NCI-H526 (cell line): ENCODE data around the gene LAMP5.

Source experiments
- DNase-seq, 2 experiments: peaks; one replicate each; lab custom pipeline; 2025; lab: John Stamatoyannopoulos, UW

LAMP5 gene

GRCh38 chr20:9500121-9500520 is 14.3 kb upstream of the LAMP5 start:
- no peak for DNase-seq

GRCh38 chr20:9501473-9501872 is 12.9 kb upstream of the LAMP5 start:
- DNase-seq = no peak

GRCh38 chr20:9503526-9504245 is 10.7 kb upstream of the LAMP5 start:
- DNase-seq = peak in 1 of 2 experiments; percentile 45

GRCh38 chr20:9506280-9506821 is 8.0 kb upstream of the LAMP5 start:
- DNase-seq = peak in 1 of 2 experiments; percentile 53

- peak in 1 of 2 experiments; percentile 73 for DNase-seq
Measured at GRCh38 chr20:9506964-9507369, 7.4 kb upstream of the LAMP5 start.

- DNase-seq = peak in 1 of 2 experiments; percentile 27
Measured at GRCh38 chr20:9507544-9508239, 6.7 kb upstream of the LAMP5 start.

GRCh38 chr20:9508240-9508661 is 6.1 kb upstream of the LAMP5 start:
- peak in 1 of 2 experiments; percentile 16 for DNase-seq

- no peak for DNase-seq
Measured at GRCh38 chr20:9508696-9509178, 5.7 kb upstream of the LAMP5 start.

GRCh38 chr20:9509246-9509645 is 5.1 kb upstream of the LAMP5 start:
- DNase-seq = no peak

GRCh38 chr20:9510911-9511310 is 3.5 kb upstream of the LAMP5 start:
- no peak for DNase-seq

GRCh38 chr20:9514072-9514460 is 324 bp upstream of the LAMP5 start:
- no peak for DNase-seq

GRCh38 chr20:9515214-9515585 is 810 bp downstream of the LAMP5 start:
- DNase-seq = peak in 1 of 2 experiments; percentile 57

- DNase-seq = peak in 1 of 2 experiments; percentile 63
Measured at GRCh38 chr20:9515741-9516233, 1.4 kb downstream of the LAMP5 start.

GRCh38 chr20:9516234-9516871 is 2.0 kb downstream of the LAMP5 start:
- no peak for DNase-seq

GRCh38 chr20:9517297-9518162 is 3.1 kb downstream of the LAMP5 start:
- no peak for DNase-seq

- DNase-seq = no peak
Measured at GRCh38 chr20:9518576-9519175, 4.3 kb downstream of the LAMP5 start.

GRCh38 chr20:9520086-9520485 is 5.7 kb downstream of the LAMP5 start:
- no peak for DNase-seq

- no peak for DNase-seq
Measured at GRCh38 chr20:9523636-9524035, 9.2 kb downstream of the LAMP5 start.

GRCh38 chr20:9531581-9531980 is 17.2 kb downstream of the LAMP5 start:
- DNase-seq = no peak

- DNase-seq = no peak
Measured at GRCh38 chr20:9532069-9532838, 17.9 kb downstream of the LAMP5 start.
